ENCODE data around the gene SLC25A30.
"Not testable (repeated sequence)": the region's sequence is repeated elsewhere in the genome, so short reads cannot be mapped to it uniquely, and the experiment has no call there.

SLC25A30 gene

DNA sequence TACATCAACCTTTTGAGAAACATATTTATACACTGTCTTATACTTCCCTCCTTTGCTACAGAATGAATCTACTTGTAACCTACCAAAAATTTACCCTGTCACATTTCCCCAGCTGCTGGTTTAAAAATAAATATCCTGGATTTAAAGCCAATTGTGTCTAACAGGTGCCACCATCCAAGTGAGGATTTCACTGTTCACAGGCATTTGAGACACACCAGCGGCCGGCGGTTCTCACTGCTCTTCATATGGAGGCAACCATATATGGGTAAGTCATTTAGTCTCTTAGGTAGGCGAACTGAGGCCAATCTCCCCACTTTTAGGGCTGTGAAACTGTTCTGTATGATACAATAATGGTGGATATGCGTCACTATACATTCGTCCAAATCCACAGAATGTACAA lies 26.2 kb downstream of the SLC25A30 start:
- DNase-seq (ENCODE audit: low read depth): no peak

DNA sequence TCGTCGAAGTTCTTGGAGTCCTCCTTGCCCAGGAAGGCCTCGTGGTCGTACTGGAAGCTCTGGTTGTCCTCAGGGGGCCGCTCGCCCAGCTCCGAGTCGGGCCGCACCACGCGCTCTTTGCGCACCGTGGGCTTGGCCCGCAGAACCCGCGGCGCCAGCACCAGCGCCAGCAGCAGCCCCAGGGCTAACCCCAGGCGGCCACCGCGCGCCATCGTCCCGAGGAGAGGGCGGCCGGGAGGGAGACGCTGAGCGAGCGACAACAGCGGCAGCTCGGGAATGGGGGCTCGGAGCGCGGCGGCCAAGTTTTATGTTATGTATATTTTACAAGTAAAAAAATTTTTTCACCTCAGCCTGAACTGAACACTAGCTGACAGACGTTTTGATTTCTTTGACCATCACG lies 27.0 kb downstream of the SLC25A30 start:
- not testable (repeated sequence) for DNase-seq (ENCODE audit: low read depth)

DNA sequence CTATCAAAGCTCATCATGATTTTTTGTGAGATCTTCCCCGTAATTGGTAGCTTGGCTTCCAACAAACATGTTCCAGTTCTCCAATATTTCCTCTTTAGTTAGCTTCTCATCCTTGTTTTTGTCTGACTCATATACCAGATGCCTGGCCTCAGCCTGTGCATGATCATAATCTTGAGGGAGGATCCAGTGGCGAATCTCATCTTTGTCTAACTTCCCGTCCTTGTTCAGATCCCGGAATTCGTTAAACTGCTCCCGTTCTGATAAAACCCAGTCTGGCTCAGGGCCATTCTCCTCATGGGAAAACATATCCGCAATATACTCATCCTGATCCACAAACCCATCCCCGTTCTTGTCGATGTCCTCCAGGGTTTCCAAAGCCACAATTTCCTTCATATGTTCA lies 27.8 kb downstream of the SLC25A30 start:
- not testable (repeated sequence) for DNase-seq (ENCODE audit: low read depth)

DNA sequence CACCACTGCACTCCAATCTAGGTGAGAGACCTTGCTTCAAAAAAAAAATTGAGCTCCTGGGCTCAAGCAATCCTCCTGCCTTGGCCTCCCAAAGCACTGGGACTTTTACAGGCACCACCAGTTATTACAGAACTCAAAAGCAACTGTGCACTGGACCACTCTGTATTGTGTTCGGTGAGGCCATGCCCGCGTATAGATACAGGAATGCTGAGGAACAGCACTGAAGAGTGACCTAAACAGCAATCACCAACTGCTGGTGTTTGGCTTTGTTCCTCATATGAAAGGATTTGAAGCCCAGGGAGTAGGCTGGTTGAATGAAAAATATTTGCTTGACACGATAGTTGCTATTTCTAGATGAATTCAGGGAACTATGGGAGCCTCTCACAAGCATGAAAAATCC lies 29.5 kb downstream of the SLC25A30 start:
- no peak for DNase-seq (ENCODE audit: low read depth)

DNA sequence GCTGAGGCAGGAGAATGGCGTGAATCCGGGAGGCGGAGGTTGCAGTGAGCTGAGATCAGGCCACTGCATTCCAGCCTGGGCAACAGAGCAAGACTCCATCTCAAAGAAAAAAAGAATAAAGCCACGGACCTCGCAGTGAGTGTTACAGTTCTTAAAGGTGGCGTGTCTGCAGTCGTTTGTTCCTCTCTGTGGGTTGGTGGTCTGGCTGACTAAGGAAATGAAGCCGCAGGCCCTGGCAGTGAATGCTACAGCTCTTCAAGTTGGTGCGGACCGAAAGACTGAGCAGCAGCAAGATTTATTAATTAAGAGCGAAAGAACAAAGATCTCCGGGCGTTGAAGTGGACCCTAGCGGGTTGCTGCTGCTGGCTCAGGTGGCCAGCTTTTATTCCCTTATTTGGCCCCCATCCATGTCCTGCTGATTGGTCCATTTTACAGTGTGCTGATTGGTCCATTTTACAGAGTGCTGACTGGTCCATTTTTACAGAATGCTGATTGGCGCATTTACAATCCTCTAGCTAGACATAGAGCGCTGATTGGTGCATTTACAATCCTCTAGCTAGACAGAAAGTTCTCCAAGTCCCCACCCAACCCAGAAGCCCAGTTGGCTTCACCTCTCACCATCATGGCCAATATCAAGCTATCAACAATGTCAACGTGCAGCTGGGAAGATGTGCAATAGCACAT lies 31.1 kb downstream of the SLC25A30 start:
- DNase-seq (ENCODE audit: low read depth): not testable (repeated sequence)

DNA sequence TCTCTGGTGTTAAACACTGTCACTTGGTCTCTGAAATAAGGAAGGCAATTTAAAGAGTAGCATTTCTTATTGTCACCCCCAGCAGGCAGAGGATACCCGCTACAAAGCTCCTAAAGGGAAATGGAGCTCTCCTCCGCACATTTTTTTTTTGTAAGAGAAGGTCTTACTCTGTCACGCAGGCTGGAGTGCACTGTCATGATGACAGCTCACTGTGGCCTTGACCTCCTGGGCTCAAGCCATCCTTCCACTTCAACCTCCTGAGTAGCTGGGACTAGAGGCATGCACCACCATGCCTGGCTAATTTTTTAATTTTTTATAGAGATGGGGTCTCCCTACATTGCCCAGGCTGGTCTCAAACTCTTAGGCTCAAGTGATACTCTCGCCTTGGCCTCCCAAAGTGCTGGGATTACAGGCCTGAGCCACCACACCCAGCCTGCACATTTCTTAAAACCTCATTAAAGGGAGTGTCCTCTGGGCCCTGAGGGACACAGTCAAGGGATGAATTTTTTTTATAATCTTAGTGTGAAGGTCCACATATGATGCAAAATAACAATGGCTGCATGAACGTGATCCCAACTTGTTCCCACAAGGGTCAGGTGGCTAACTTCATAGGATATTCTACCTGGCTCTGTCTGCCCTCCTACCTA lies 32.1 kb downstream of the SLC25A30 start:
- DNase-seq (ENCODE audit: low read depth): no peak

DNA sequence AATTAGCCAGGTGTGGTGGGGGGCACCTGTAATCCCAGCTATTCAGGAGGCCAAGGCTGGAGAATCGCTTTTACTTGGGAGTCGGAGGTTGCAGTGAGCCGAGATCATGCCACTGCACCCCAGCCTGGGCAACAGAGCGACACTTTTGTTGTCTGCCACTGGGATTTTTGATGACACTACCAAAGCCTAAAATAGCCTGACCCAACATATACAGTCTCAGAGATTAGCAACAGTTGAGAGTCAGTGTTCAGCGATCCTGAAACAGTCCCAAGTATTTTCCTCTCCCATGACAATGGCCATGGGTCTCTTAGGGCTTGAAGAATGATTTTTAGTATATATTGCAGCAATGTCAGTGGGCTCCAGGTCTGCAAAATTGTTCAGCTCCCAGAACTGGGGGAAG lies 32.9 kb downstream of the SLC25A30 start:
- DNase-seq (ENCODE audit: low read depth): no peak

DNA sequence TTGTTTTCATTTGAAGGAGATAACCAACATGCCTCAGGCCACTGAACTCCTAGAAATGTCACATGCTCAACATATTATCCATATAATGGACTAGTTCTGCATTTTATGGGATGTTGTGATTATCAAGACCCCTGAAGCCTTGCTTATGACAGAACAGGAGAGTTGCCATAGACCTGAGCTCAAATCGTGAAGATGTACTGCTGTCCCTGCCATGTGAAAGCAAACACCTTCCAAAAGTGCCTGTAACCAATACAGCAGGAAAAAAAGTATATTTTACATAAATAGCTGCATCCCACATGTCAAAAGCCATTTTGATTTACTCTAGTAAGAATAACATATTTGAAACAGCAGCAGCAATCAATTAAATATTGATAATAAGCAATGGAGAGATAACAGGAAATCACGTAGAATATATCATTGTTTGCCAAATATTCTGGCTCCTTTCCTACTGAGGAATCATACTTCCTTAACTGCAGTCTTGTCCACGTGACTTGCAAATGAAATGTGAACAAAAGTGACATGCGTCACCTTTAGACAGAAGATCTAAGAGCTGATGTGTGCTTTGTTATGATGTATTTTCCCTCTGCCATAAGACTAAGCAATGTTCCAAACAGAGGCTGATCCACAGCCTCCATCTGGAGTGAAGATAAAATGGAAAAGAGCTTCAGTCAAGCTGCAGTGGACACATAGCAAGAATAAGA lies 33.5 kb downstream of the SLC25A30 start:
- no peak for DNase-seq (ENCODE audit: low read depth)

DNA sequence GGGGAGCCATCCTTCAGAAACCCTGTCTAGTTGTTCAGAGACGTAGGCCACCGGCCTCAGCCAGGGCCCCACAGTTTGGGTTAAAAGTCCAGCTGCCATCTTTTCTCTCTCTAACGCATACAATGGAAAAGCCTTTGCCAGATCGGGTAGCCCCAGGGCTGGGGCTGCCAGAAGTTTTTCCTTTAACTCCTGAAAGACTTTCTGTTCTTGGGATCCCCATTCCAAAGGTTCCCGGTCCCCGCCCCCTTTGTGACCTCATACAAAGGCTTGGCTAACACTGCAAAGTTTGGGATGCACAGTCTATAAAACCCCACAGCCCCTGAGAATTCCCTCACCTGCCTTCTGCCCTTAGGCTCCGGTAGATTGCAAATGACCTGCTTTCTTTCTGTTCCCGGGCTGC lies 35.4 kb downstream of the SLC25A30 start:
- DNase-seq (ENCODE audit: low read depth): not testable (repeated sequence)

DNA sequence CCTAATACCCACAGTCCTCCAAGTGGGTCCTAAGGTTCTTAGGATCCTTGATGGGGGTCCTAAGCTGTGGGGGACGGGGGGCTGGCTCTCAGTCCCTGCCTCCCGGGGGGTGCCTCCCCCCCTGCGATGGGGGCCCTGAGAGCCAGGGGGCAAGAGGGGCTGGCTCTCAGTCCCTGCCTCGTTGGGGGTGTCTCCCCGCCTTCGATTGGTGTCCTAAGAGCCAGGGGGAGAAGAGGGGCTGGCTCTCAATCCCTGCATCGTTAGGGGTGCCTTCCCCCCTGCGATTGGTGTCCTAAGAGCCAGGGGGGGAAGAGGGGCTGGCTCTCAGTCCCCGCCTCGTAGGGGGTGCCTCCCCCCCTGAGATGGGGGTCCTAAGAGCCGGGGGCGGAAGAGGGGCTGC lies 37.0 kb downstream of the SLC25A30 start:
- no peak for DNase-seq (ENCODE audit: low read depth)

DNA sequence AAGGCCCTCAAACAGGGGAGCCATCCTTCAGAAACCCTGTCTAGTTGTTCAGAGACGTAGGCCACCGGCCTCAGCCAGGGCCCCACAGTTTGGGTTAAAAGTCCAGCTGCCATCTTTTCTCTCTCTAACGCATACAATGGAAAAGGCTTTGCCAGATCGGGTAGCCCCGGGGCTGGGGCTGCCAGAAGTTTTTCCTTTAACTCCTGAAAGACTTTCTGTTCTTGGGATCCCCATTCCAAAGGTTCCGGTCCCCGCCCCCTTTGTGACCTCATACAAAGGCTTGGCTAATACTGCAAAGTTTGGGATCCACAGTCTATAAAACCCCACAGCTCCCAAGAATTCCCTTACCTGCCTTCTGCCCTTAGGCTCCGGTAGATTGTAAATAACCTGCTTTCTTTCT lies 37.5 kb downstream of the SLC25A30 start:
- not testable (repeated sequence) for DNase-seq (ENCODE audit: low read depth)

DNA sequence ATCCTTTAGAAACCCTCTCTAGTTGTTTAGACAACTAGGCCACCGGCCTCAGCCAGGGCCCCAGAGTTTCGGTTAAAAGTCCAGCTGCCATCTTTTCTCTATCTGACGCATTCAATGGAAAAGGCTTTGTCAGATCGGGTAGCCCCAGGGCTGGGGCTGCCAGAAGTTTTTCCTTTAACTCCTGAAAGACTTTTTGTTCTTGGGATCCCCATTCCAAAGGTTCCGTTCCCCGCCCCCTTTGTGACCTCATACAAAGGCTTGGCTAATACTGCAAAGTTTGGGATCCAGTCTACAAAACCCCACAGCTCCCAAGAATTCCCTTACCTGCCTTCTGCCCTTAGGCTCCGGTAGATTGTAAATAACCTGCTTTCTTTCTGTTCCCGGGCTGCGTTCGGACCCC lies 38.7 kb downstream of the SLC25A30 start:
- DNase-seq (ENCODE audit: low read depth): not testable (repeated sequence)

DNA sequence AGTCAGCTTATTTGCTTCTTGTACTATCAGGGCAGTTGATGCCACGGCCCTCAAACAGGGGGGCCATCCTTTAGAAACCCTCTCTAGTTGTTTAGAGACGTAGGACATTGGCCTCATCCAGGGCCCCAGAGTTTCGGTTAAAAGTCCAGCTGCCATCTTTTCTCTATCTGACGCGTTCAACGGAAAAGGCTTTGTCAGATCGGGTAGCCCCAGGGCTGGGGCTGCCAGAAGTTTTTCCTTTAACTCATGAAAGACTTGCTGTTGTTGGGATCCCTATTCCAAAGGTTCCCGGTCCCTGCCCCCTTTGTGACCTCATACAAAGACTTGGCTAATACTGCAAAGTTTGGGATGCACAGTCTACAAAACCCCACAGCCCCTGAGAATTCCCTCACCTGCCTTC lies 39.4 kb downstream of the SLC25A30 start:
- not testable (repeated sequence) for DNase-seq (ENCODE audit: low read depth)

DNA sequence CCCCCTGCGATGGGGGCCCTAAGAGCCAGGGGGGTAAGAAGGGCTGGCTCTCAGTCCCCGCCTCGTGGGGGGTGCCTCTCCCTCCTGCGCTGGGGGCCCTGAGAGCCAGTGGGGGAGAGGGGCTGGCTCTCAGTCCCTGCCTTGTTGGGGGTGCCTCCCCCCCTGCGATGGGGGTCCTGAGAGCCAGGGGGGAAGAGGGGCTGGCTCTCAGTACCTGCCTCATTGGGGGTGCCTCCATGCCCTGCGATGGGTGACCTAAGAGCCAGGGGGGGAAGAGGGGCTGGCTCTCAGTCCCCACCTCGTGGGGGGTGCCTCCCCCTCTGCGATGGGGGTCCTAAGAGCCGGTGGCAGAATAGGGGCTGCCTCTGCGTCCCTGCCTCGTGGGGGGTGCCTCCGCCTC lies 40.9 kb downstream of the SLC25A30 start:
- not testable (repeated sequence) for DNase-seq (ENCODE audit: low read depth)

DNA sequence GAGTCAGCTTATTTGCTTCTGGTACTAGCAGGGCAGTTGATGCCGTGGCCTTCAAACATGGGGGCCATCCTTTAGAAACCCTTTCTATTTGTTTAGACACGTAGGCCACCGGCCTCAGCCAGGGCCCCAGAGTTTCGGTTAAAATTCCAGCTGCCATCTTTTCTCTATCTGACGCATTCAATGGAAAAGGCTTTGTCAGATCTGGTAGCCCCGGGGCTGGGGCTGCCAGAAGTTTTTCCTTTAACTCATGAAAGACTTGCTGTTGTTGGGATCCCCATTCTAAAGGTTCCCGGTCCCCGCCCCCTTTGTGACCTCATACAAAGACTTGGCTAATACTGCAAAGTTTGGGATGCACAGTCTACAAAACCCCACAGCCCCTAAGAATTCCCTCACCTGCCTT lies 41.5 kb downstream of the SLC25A30 start:
- DNase-seq (ENCODE audit: low read depth): not testable (repeated sequence)

DNA sequence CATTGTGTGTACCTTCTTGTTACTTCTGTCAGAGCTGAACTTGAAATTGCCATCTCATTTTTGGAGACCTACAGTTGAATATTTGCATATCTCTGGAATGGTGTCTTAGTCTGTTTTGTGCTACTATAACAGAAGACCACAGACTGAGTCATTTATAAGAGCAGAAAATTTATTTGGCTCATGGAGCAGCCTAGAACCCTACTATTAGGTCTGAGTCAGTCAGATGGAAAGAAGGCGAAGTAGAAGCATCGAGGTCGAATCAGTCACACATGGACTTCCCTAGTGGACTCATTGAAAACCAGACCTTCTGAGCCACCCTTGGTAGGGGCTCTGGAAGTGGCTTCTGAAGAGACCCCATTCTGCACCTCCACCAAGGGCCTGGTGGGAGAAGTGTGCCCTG lies 43.3 kb downstream of the SLC25A30 start:
- DNase-seq (ENCODE audit: low read depth): no peak

DNA sequence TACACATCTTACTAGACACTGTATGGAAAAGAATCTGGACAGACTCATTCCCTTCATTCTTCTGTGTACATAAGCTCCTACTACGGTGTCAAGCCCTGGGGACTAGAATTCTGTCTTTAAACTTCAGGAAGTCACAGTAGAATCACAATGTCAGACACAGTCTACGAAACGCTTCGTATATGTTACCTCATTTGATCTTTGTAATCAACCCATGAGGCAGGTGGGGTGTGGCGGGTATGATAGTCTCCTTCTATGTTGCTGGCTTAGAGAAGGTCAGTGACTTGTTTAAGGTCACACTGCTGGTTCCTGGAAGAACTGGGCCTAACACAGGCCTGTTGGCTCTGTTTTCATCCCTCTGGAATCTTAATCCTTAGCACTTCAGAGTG lies 45.0 kb downstream of the SLC25A30 start:
- no peak for DNase-seq (ENCODE audit: low read depth)

DNA sequence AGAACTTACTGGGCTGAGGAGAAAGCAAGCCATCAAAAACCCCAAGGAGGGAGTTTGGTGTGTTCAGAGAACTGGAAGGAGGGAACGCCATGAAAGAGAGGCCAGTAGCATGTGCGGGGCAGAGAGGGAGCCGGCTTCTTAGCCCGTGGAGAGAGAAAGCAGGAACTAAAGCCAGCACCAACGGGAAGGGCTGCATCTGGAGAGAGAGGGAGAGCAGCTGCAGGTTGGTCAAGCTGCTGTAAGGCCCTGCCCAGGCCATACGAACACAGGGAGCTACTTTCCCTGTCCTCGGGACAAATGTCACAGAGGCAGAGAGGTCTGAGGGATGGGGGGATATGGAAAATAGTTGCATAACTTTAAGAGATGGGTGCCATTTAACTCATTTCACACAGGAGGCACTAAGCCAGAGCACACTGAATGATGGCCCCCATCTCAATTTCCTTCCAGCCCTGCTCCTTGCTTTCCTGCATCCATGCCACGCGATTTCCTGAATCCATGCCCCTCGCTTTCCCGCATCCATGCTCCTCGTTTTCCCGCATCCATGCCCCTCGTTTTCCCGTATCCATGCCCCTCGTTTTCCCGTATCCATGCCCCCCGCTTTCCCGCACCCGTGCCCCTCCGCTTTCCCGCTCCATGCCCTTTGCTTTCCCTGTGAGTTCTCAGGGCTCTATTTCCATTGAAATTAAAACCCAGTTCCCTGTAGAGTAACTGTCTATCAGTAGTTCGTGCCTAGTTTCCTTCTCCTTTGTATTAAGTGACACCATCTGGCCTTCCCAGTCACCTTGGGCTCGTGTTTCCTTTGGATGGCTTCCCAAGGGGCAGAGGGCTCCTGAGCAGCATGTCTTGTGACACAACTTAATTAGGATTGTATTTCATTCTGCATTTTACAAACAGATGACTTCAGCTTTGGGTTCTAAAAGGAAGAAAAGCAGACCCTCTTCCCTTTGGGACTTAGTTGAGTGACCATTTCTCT lies 45.7 kb downstream of the SLC25A30 start:
- DNase-seq (ENCODE audit: low read depth): no peak

DNA sequence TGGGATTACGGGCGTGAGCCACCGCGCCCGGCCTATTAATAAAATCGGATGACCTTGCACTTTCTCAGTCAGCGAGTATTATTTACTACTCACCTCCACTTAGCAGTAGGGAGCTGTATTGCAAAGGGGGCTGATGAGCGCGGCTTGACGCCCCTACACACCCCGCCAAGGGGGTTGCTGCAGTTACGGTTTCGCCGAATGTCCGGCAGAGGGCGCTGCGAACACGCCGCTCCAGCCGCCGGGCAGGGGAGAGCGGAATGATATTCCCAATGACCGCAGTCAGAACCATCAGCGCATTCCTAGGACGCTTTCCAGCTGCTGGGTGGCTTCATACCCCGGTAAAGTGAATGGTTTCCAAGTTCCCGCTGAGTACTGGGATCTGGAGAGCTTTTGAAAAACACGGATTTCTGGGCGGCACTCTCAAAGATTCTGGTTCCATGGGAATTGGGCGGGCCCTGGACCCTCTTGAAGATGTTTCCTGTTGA lies 47.2 kb downstream of the SLC25A30 start:
- DNase-seq (ENCODE audit: low read depth): peak; percentile 34

DNA sequence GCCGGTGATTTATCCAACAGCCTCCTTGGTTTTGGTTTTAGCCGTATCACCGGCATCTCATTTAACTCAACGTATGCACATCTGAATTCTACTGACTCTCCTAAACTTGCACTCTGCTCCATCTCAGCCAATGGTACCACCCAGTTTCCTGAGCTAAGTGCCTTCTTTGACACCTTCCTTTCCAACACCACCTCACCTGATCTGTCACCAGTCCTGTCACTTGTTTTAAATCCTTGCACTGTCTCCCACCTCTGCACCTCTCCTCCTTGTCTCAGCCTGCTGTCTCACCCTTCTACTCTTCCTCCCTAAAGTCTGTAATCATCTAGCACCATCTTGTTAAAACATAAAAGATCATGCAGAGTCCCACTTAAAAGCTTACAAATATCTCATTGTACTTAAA lies 49.1 kb downstream of the SLC25A30 start:
- DNase-seq (ENCODE audit: low read depth): no peak

DNA sequence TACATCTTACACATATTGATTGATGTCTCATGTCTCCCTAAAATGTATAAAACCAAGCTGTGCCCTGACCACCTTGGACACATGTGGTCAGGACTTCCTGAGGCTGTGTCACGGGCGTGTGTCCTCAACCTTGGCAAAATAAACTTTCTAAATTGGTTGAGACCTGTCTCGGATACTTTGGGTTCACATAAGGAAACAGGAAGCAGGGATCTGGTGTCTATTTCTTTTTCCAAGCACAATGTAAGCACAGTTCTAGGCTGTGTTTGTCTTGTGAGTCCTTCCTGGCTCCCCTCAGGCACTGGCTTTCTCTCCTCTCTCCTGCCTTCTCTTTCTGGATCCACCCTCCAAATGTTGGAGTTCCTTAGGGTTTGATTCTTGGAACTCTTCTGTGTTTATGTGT lies 49.6 kb downstream of the SLC25A30 start:
- no peak for DNase-seq (ENCODE audit: low read depth)

DNA sequence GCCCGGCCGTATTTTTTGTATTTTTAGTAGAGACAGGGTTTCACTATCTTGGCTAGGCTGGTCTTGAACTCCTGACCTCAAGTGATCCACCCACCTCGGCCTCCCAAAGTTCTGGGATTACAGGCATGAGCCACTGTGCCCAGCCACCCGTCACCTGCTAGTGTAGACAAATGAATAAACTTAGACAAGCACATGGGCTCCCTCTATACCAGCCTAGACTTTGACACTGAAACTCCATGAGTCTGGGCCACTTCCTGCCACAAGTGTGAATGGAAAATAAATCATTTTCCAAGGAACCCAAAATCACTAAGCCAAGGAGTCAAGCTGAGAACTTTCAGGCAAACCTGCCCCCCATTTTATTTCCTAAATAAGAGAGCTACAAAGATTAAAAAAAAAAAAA lies 50.2 kb downstream of the SLC25A30 start:
- DNase-seq (ENCODE audit: low read depth): no peak

Measured in activated gamma-delta T cell treated with anti-CD3 and anti-CD28 coated beads, Interleukin-2, amount 50 U/mL, for 16 hours (primary cell).